T-helper 1 cell treated with Interleukin-12 subunit alpha and Interleukin-12 subunit beta and Interleukin-4 antibody, amounts not matched to agents 30 μg/mL and 1 μg/mL, for 36 hours (primary cell): ENCODE measurements around the gene PALMD.

Source experiments
- H3K27ac Mint-ChIP-seq: one replicate; pipeline ENCODE4 v1.8.0; 2021; ENCODE audit warnings: mild to moderate bottlenecking, mixed read lengths
- H3K27me3 Mint-ChIP-seq: one replicate; pipeline ENCODE4 v1.8.0; 2021; ENCODE audit warnings: low read depth, mixed read lengths
- H3K36me3 Mint-ChIP-seq: one replicate; pipeline ENCODE4 v1.8.0; 2021; ENCODE audit warnings: low read depth, mixed read lengths
- H3K4me1 Mint-ChIP-seq: one replicate; pipeline ENCODE4 v1.8.0; 2021; ENCODE audit warnings: low read depth, mixed read lengths
- H3K4me3 Mint-ChIP-seq: one replicate; pipeline ENCODE4 v1.8.0; 2021; ENCODE audit warnings: mild to moderate bottlenecking, moderate library complexity, mixed read lengths
- H3K9me3 Mint-ChIP-seq: one replicate; pipeline ENCODE4 v1.8.0; 2021; ENCODE audit warnings: mixed read lengths

Gene PALMD

GRCh38 chr1:99660496-99660895 lies 14.6 kb downstream of the PALMD start:
- H3K4me1 Mint-ChIP-seq = no peaks in the 10 kb centered on the region
- no peak overlapping the region for H3K27ac Mint-ChIP-seq
- H3K9me3 Mint-ChIP-seq = no peaks in the 10 kb centered on the region
- H3K27me3 Mint-ChIP-seq = peaks cover 4% of the 10 kb centered on the region
- no peaks in the 10 kb centered on the region for H3K36me3 Mint-ChIP-seq
- H3K4me3 Mint-ChIP-seq = no peak overlapping the region

DNA sequence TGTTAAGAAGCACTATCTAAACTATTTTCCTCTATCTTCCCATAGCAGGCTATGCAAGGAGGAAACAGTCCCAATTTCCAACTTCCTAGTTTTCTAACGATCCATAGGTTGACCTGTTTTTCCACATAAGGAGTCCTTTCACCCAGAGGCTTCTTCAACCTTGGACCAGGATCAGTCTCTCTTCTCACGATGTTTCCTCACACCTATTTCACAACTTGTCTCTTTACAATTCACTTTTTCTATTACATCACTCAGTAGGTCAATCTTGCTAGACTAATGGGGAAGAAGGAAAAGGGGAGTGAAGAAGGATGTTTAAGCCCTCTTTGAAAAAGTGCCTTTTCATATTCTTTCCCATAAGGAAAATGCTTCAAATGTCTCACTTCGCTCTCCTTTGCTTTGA lies 15.9 kb downstream of the PALMD start:
- Mint-ChIP-seq H3K27me3 (peaks cover 8% of the 10 kb centered on the region), H3K4me3 (no peak overlapping the region), H3K4me1 (no peaks in the 10 kb centered on the region), H3K36me3 (no peaks in the 10 kb centered on the region), H3K9me3 (no peaks in the 10 kb centered on the region), H3K27ac (no peak overlapping the region)

- no peaks in the 10 kb centered on the region for H3K36me3 Mint-ChIP-seq
- H3K4me1 Mint-ChIP-seq = no peaks in the 10 kb centered on the region
- H3K4me3 Mint-ChIP-seq = no peak overlapping the region
- peaks cover 9% of the 10 kb centered on the region for H3K27me3 Mint-ChIP-seq
- H3K9me3 Mint-ChIP-seq = no peaks in the 10 kb centered on the region
- H3K27ac Mint-ChIP-seq = no peak overlapping the region
These were observed 16.7 kb downstream of the PALMD start for GRCh38 chr1:99662539-99663080.

GRCh38 chr1:99663501-99663900 lies 17.6 kb downstream of the PALMD start:
- Mint-ChIP-seq H3K4me3 (no peak overlapping the region), H3K27me3 (peaks cover 9% of the 10 kb centered on the region), H3K4me1 (no peaks in the 10 kb centered on the region), H3K36me3 (no peaks in the 10 kb centered on the region), H3K27ac (no peak overlapping the region), H3K9me3 (no peaks in the 10 kb centered on the region)

DNA sequence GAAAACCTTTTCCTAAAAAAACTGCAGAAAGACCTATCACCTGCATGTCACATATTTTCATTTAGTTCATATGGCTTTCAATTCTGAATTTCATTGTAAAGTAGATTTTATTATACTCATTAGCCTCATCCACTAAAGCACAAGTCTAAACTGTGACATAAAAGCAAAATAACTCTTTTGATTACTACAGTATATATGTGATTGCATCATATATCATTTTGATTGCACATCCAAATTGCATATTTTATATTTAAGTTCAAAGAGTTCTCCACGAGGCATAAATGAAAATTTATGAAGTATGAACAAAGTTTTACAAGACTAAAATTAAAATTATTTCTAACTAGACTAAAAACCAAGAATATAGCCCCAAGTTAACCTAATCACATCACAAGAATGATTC lies 19.3 kb downstream of the PALMD start:
- no peaks in the 10 kb centered on the region for H3K9me3 Mint-ChIP-seq
- H3K4me1 Mint-ChIP-seq = no peaks in the 10 kb centered on the region
- H3K36me3 Mint-ChIP-seq = no peaks in the 10 kb centered on the region
- no peak overlapping the region for H3K27ac Mint-ChIP-seq
- peaks cover 9% of the 10 kb centered on the region for H3K27me3 Mint-ChIP-seq
- no peak overlapping the region for H3K4me3 Mint-ChIP-seq

DNA sequence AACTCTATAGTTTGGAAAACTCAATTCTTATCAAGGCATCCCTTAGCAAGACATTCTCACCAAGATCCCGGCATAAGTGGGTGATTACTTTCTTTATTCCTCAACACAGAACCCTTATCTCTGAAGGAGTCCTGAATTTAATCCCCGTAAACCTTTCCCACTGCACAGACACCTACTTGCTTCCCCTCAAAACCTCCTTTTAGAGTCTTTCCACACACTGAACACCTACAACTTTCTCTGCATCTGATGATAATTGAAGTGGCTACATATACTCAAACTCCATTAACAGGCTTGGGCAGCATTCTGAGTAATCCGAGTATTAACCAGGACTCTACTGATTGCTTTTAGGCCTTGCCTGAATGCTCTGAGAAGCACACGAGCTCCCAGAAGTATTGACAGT lies 23.5 kb downstream of the PALMD start:
- Mint-ChIP-seq H3K36me3 (no peaks in the 10 kb centered on the region), H3K27ac (no peak overlapping the region), H3K4me3 (no peak overlapping the region), H3K9me3 (no peaks in the 10 kb centered on the region), H3K27me3 (peaks cover 9% of the 10 kb centered on the region), H3K4me1 (no peaks in the 10 kb centered on the region)

GRCh38 chr1:99669821-99670220 lies 23.9 kb downstream of the PALMD start:
- no peaks in the 10 kb centered on the region for H3K36me3 Mint-ChIP-seq

DNA sequence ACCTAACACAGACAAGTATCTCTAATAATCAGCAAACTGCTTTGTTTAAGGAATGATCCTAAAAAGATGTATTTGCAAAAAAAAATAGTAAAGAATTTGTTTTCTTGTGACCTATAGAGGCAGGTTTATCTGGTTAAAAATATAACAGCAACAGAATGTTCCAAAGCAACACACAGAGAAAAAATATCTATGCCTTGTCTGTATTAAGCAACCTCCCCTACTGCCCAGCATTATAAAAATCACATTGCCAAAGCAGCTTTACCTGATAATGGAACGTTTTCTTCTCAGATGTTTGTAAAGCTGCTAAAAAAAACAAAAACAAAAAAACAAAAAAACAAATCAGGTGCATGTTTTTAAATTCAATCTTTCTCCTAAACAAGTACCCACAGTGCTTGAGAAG lies 24.7 kb downstream of the PALMD start:
- no peaks in the 10 kb centered on the region for H3K4me1 Mint-ChIP-seq
- H3K9me3 Mint-ChIP-seq = no peaks in the 10 kb centered on the region
- no peak overlapping the region for H3K4me3 Mint-ChIP-seq
- H3K27ac Mint-ChIP-seq = no peak overlapping the region
- no peaks in the 10 kb centered on the region for H3K36me3 Mint-ChIP-seq
- H3K27me3 Mint-ChIP-seq = peaks cover 15% of the 10 kb centered on the region

More at GRCh38 chr1:99669821-99670220, 23.9 kb downstream of the PALMD start:
- H3K27me3 Mint-ChIP-seq = peaks cover 13% of the 10 kb centered on the region
- no peak overlapping the region for H3K27ac Mint-ChIP-seq
- H3K9me3 Mint-ChIP-seq = no peaks in the 10 kb centered on the region
- no peak overlapping the region for H3K4me3 Mint-ChIP-seq
- H3K4me1 Mint-ChIP-seq = no peaks in the 10 kb centered on the region

- Mint-ChIP-seq H3K4me3 (no peak overlapping the region), H3K27ac (no peak overlapping the region), H3K27me3 (peaks cover 10% of the 10 kb centered on the region), H3K9me3 (no peaks in the 10 kb centered on the region), H3K36me3 (no peaks in the 10 kb centered on the region), H3K4me1 (no peaks in the 10 kb centered on the region)
These were observed 26.1 kb downstream of the PALMD start for GRCh38 chr1:99672038-99672437.

GRCh38 chr1:99672530-99673213 lies 26.8 kb downstream of the PALMD start:
- peaks cover 10% of the 10 kb centered on the region for H3K27me3 Mint-ChIP-seq
- H3K9me3 Mint-ChIP-seq = no peaks in the 10 kb centered on the region
- H3K36me3 Mint-ChIP-seq = no peaks in the 10 kb centered on the region
- no peaks in the 10 kb centered on the region for H3K4me1 Mint-ChIP-seq
- no peak overlapping the region for H3K27ac Mint-ChIP-seq
- no peak overlapping the region for H3K4me3 Mint-ChIP-seq

GRCh38 chr1:99673315-99673714 lies 27.4 kb downstream of the PALMD start:
- no peaks in the 10 kb centered on the region for H3K36me3 Mint-ChIP-seq
- H3K27me3 Mint-ChIP-seq = peaks cover 10% of the 10 kb centered on the region
- no peaks in the 10 kb centered on the region for H3K9me3 Mint-ChIP-seq
- H3K4me1 Mint-ChIP-seq = no peaks in the 10 kb centered on the region
- H3K27ac Mint-ChIP-seq = no peak overlapping the region
- no peak overlapping the region for H3K4me3 Mint-ChIP-seq

DNA sequence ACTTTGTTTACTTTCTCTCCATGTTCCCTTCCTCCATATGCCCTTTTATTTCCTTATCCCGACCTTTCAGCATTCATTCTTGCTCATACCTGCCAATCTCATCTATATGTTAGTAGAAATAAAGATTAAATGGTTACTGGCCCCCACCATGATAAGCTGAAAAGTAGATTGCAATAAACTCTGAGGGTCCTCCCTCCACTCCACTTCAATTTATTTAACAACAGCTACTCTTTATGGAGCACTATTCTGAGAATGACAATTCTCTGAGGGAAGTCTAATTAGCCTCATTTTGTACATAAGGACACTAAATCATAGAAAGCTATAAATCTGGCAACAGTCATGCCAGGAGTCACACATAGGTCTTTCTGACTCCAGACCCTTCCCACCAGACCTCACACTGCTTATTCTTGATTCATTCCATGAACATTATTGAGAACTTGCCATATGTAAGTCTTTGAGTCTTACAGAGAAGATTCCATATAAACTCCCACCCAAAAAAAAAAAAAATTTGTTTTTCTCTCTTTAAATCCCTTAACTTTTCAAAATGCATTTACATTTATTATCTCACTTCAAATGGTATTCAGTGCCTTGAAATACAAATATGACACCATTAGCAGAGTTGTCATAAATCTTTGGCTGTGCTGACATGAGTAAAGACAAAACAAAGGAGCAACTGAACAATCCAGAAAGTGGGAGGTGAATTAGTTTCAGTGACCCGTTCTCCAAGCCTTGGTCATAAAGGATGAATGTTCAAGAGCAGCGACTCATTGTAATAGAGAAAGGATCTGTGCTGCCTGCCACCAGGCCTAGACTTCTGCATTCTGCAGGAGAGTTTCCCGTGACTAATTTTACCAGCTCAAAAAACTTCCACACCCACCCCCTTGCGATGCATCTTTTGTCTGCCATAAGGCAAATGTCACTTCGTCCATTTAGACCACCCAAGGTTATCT lies 28.5 kb downstream of the PALMD start:
- Mint-ChIP-seq H3K4me3 (no peak overlapping the region), H3K27ac (no peak overlapping the region), H3K27me3 (peaks cover 8% of the 10 kb centered on the region), H3K36me3 (no peaks in the 10 kb centered on the region), H3K9me3 (no peaks in the 10 kb centered on the region), H3K4me1 (no peaks in the 10 kb centered on the region)

DNA sequence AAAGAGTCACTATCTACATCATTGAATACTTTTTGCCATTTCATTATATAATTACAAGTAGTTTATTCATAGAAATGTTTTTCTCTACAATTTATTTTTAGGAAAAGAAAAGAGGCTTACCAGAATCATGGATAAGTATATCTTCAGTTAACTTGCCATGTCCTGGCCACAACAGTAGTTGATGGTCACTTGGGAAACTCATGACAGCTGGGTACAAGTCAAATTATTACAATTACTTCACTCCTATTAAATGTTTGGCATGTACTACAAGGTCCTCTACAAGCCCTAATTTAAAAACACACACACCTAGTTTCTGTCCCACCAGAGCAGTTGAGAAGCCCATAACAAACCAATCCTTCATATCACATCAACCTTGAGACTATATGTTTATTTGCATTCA lies 29.4 kb downstream of the PALMD start:
- no peaks in the 10 kb centered on the region for H3K9me3 Mint-ChIP-seq
- H3K36me3 Mint-ChIP-seq = no peaks in the 10 kb centered on the region
- H3K27ac Mint-ChIP-seq = no peak overlapping the region
- peaks cover 6% of the 10 kb centered on the region for H3K27me3 Mint-ChIP-seq
- H3K4me3 Mint-ChIP-seq = no peak overlapping the region
- H3K4me1 Mint-ChIP-seq = no peaks in the 10 kb centered on the region

DNA sequence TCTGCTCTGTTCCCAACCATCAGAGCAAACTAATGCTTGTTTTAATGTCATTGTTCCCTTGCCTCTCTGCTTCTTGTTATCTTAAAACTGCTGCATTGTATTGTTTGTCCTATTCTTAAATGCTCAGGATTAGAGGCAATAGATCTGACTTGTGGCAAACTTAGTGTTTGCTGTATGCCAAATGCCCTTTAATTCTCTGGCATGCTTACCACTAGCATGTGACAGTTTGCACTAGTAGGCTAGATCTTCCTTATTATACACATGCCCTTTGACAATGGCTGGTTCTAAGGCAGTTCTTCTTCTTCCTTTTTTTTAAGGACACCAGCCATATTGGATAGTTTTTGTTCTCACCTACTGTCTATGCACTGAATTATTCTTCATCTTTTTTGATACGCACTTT lies 30.1 kb downstream of the PALMD start:
- H3K36me3 Mint-ChIP-seq = no peaks in the 10 kb centered on the region
- H3K4me3 Mint-ChIP-seq = no peak overlapping the region
- H3K4me1 Mint-ChIP-seq = no peaks in the 10 kb centered on the region
- no peak overlapping the region for H3K27ac Mint-ChIP-seq
- peaks cover 6% of the 10 kb centered on the region for H3K27me3 Mint-ChIP-seq
- no peaks in the 10 kb centered on the region for H3K9me3 Mint-ChIP-seq

- Mint-ChIP-seq H3K9me3 (no peaks in the 10 kb centered on the region), H3K27me3 (peaks cover 6% of the 10 kb centered on the region), H3K27ac (no peak overlapping the region), H3K36me3 (no peaks in the 10 kb centered on the region), H3K4me3 (no peak overlapping the region), H3K4me1 (no peaks in the 10 kb centered on the region)
These were observed 31.0 kb downstream of the PALMD start for GRCh38 chr1:99676876-99677275.
